Measurements from ENCODE around the gene KCNJ4.

DNA sequence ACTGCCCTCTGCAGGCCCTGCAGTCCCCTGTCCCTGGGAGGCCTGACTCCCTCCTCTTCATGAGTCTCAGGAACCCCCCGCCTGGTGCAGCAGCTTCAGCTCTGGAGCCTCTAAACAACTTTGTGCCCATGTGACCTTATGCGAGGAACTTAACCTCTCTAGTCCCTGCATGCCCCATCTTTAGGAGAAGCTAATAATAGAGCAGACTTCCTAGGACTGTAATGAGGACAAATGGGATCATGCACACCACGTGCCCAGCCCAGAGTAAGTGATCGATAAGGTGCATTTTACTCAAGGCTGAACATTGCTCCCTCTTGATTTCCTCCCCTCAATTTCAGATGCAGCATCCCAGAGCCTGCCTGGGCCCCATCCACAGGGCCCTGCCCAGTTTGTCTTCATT, 19.0 kb downstream of the KCNJ4 start:
- TF ChIP-seq ARNTL (CRISPR knock-in tag; IDR thresholded peaks at IDR 0.05; ENCODE audit: borderline replicate concordance, low read depth), result no peak
- no peak for TF ChIP-seq PPARA (CRISPR knock-in tag; IDR thresholded peaks at IDR 0.05; ENCODE audit: borderline replicate concordance)
- TF ChIP-seq, protein P1, sequence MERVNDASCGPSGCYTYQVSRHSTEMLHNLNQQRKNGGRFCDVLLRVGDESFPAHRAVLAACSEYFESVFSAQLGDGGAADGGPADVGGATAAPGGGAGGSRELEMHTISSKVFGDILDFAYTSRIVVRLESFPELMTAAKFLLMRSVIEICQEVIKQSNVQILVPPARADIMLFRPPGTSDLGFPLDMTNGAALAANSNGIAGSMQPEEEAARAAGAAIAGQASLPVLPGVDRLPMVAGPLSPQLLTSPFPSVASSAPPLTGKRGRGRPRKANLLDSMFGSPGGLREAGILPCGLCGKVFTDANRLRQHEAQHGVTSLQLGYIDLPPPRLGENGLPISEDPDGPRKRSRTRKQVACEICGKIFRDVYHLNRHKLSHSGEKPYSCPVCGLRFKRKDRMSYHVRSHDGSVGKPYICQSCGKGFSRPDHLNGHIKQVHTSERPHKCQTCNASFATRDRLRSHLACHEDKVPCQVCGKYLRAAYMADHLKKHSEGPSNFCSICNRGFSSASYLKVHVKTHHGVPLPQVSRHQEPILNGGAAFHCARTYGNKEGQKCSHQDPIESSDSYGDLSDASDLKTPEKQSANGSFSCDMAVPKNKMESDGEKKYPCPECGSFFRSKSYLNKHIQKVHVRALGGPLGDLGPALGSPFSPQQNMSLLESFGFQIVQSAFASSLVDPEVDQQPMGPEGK (CRISPR knock-in tag; IDR thresholded peaks at IDR 0.05; ENCODE audit: borderline replicate concordance), result no peak
- TF ChIP-seq ESRRG (CRISPR knock-in tag; IDR thresholded peaks at IDR 0.05), result no peak
